Omental fat pad (tissue), 4 donors: ENCODE measurements around the gene WHAMM. TPM values are rescaled to one million over a fixed set of nuclear protein-coding genes. Genes with fewer than 3 reads are reported as not detected.
"Not testable (repeated sequence)": the region's sequence is repeated elsewhere in the genome, so short reads cannot be mapped to it uniquely, and the experiment has no call there.

Source experiments
- ATAC-seq: fragments of 150-250 bp; one replicate; pipeline ENCODE4 v1.9.1; 2016; ENCODE audit warnings: mild to moderate bottlenecking, moderate library complexity; ENCODE audit not compliant: low FRiP score
- DNase-seq: peaks from one replicate; pipeline ENCODE4 v3.0.0-alpha.2; 2019; ENCODE audit warnings: low spot score
- total RNA-seq, 4 donors: library from RNA; depleted of rRNA; stranded (reverse); fragments of >200 nt; gene quantifications; one replicate each; pipeline ENCODE4 v1.1.0, GENCODE V29; 2016
- TF ChIP-seq, protein P1 (sequence below), 3 donors: fragments of 450-650 bp; IDR thresholded peaks; one replicate each; pipeline ENCODE4 v1.5.1; 2016 to 2017; ENCODE audit warnings: antibody characterized with exemption in 3 of 3, mild to moderate bottlenecking in 3 of 3, moderate library complexity in 2 of 3

WHAMM gene
- total RNA-seq, 4 donors from 2014 or later = 7.5 to 9.7 (median 7.9) TPM

GRCh38 chr15:82810890-82811426, 1.5 kb downstream of the WHAMM start:
- DNase-seq (no peak), ATAC-seq (no peak)
- TF ChIP-seq, protein P1, sequence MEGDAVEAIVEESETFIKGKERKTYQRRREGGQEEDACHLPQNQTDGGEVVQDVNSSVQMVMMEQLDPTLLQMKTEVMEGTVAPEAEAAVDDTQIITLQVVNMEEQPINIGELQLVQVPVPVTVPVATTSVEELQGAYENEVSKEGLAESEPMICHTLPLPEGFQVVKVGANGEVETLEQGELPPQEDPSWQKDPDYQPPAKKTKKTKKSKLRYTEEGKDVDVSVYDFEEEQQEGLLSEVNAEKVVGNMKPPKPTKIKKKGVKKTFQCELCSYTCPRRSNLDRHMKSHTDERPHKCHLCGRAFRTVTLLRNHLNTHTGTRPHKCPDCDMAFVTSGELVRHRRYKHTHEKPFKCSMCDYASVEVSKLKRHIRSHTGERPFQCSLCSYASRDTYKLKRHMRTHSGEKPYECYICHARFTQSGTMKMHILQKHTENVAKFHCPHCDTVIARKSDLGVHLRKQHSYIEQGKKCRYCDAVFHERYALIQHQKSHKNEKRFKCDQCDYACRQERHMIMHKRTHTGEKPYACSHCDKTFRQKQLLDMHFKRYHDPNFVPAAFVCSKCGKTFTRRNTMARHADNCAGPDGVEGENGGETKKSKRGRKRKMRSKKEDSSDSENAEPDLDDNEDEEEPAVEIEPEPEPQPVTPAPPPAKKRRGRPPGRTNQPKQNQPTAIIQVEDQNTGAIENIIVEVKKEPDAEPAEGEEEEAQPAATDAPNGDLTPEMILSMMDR (IDR thresholded peaks at IDR 0.05) = no peak

GRCh38 chr15:82812994-82813393, 3.6 kb downstream of the WHAMM start:
- ATAC-seq = no peak
- DNase-seq = no peak
- TF ChIP-seq, protein P1 (IDR thresholded peaks at IDR 0.05) = no peak

DNA sequence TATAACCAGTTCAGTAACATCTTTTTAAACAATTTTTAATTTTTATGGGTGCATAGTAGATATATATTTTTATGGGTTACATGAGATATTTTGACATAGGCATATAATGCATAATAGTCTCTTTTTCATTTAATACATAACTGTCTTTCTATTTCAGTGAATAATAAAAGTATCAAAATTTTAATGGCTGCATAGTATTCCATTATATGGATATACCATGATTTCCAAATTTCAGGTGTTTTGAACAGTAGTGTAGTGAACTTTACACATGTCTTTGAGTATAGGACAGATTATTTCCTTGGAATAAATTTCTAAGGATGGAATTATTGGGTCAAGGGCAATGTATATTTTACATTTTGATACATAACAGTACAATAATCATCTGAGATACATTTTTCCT, 10.7 kb downstream of the WHAMM start:
- TF ChIP-seq, protein P1 (IDR thresholded peaks at IDR 0.05) = no peak
- DNase-seq (no peak), ATAC-seq (no peak)

DNA sequence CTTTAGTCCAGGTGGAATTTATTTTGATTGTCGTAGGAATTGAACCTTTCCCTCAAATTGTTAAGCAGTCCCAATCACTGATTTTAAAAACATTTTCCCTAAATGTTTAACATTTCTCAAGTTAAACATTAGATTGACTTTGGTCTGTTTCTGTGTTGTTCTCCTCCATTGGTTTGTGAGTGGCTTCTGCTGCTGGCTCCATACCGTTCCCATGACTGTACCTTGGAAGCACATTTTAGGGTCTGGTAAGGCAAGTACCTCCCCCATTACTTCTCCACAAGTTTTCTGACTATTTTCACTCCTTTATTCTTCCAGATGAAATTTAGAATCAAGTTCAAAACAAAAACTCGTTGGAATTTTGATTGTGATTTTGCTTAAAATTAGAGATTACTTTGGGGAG, 12.0 kb downstream of the WHAMM start:
- not testable (repeated sequence) for ATAC-seq, DNase-seq

DNA sequence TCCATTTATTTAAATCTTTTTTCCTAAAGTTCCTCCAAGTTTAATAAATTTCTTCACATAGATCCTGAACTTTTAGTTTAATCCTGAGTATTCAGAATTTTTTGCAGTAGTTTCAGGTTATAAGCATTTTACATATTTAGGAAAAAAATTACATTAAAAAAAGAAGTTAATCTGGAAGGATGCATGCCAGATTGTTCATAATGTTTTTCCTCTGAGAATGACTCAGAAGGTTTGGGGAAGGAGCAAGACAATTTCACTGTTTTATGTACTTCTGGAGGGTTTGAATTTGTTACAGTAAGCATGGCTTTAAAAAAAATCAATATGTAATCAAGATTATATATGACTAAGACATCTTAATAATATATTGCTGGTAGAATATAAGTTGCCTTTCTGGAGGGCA, 12.4 kb downstream of the WHAMM start:
- not testable (repeated sequence) for ATAC-seq, DNase-seq

DNA sequence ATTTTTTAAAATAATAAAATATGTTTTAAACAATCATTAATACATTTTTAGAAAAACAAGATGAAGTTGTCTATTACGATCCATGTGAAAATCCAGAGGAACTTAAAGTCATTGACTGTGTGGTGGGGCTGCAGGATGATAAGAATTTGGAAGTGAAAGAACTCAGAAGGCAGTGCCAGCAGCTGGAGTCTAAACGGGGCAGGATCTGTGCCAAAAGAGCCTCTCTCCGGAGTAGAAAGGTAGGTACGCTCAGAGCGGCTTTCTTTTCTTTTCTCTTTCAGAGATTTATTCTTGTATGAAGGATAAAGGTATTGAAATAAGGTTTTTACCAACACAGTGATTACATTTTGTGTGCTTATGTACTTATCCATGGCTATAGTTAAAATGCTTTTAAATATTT, 13.6 kb downstream of the WHAMM start:
- TF ChIP-seq, protein P1 (IDR thresholded peaks at IDR 0.05) = no peak
- no peak for DNase-seq
- no peak for ATAC-seq

- DNase-seq = no peak
- TF ChIP-seq, protein P1 (IDR thresholded peaks at IDR 0.05) = no peak
- no peak for ATAC-seq
Measured at GRCh38 chr15:82828075-82828474, 18.6 kb downstream of the WHAMM start.

- TF ChIP-seq, protein P1 (IDR thresholded peaks at IDR 0.05) = no peak
- DNase-seq = no peak
- no peak for ATAC-seq
Measured at GRCh38 chr15:82829234-82829633, 19.8 kb downstream of the WHAMM start.
